Midbrain (tissue), 1 donor: ENCODE results near the gene GPRC5C.

ENCODE experiments used
- DNase-seq: peaks from one replicate; lab custom pipeline; 2025; lab: John Stamatoyannopoulos, UW

The GPRC5C gene

GRCh38 chr17:74452033-74452840, 20.3 kb downstream of the GPRC5C start:
- DNase-seq, result no peak

DNA sequence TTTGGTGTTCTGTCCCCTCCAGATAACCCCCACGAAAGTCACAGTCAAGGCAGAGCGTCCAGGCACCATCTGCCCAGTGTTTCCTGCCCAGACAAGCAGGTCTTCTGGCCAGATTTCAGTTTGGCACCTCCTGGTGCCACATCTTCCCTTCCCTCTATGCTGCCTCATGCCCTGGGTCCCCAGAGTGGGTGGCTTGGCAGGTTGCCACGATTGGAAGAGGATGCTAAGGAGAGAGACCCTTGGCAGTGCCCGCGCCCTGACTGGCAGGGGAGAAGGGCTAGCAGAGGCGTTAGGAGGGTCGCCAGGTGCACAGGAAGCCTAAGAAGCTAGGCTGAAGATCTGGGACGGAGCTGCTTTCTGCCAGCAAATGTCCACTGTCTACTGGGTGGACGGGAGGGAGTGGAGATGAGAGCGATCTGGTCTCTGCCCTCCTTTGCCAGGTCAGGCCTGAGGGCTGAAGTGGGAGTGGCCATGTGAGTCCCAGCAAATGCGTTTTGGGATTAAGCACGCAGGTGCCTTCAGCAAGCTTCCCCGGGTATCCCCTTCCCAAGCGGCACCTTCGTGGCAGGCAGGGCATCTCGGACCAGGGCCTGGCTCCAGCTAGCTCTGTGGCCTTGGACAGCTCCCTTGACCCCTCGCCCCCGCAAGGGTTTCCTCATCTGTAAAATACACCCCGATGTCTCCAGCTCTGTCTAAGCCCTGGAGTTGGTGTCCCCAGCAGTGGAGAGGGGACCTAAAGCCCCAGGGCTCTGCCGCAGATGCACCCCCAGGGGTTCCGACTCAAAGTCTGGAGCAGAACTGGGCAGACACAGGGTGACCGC, 21.2 kb downstream of the GPRC5C start:
- no peak for DNase-seq

- peak; percentile 88 for DNase-seq
These were observed 21.8 kb downstream of the GPRC5C start for GRCh38 chr17:74453665-74454196.

- DNase-seq, result no peak
These were observed 22.5 kb downstream of the GPRC5C start for GRCh38 chr17:74454197-74455024.

- no peak for DNase-seq
These were observed 23.2 kb downstream of the GPRC5C start for GRCh38 chr17:74455025-74455545.

DNA sequence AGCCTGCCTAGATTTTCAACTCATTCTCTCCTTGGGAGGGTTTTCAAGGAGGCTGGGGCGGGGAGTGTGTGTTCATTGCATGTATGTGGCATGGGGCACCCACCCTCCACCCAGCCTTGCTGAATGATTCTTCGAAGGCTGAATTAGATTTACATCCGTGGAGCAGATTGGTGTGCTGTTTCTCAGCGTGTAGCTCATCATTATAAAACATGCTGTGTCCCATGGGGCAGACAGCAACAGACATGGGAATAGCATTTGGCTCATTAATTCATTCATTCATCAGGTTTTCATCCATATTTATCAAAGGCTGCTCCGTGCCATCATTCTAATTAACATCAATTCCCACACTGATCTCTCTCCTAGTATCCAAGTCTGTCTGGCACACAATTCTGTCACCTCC, 23.9 kb downstream of the GPRC5C start:
- no peak for DNase-seq

GRCh38 chr17:74457146-74457819, 25.4 kb downstream of the GPRC5C start:
- peak; percentile 86 for DNase-seq

DNA sequence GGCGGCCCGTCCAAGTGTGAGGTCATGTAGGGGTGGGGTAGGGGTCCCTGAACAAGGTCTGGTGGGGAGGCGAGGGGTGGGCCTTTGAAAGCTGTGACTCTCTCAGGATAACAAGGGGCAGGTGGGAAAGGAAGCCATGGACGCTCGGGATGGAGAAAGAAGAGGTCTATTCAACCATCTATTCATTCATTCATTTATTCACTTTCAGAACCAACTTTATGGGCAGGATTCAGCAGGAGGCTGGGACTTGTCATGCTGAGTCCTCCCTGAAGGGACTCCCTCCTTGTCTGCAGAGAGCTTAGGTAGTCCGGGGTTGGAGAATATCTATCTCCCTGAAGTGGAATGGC, 25.9 kb downstream of the GPRC5C start:
- DNase-seq, result no peak

DNA sequence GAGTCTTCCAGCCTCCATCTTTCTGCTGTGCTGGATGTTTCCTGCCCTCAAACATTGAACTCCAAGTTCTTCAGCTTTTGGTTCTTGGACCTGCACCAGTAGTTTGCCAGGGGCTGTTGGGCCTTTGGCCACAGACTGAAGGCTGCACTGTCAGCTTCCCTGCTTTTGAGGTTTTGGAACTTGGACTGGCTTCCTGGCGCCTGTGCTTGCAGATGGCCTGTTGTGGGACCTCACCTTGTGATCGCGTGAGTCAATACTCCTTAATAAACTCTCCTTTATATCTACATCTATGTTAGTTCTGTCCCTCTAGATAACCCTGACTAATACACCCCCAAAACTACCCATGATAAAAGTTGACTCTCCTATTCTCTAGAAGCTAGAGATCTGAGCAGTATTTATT, 26.9 kb downstream of the GPRC5C start:
- DNase-seq, result no peak

DNA sequence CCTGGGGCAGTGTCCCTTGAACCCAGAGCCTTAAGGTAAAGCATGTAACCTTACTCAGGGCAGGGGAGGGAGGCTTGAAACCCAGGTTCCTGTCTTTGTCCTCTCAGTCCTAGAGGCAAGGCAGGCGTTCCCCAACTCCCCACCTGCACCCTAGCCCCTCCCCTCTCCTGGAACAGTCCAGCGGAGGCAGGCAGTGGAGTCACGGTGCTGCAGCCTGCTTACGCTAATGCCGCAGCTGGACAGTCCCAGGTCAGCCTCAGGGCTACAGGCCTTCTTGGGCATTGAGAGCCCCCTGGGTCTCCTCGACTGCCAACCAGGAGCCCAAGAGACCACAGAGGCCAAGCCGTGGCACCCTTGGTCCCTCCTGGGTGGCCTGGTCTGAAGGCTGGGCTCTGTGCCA, 27.7 kb downstream of the GPRC5C start:
- no peak for DNase-seq

DNA sequence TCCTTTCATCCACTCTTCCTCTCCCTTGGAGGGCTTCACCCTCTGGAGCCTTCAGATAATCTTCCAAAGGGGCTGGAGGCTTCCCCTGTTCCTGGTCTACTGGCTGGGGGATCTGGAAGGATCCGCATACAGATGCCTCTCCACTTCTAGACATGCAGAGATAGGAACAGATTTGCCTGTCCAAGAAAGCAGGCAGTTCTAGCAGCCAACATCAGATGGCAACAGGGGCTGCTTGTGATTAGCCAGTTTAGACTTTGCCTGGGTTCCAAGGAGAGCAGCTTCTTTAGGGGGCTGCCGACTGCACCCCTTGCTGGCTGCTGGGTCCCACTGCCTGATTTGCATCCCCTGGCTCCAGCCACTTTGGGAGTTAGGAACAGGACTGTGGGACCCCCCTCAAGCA, 28.4 kb downstream of the GPRC5C start:
- no peak for DNase-seq

GRCh38 chr17:74460996-74461395, 29.1 kb downstream of the GPRC5C start:
- no peak for DNase-seq

GRCh38 chr17:74461611-74462010, 29.7 kb downstream of the GPRC5C start:
- no peak for DNase-seq

- no peak for DNase-seq
These were observed 33.0 kb downstream of the GPRC5C start for GRCh38 chr17:74464730-74465377.

DNA sequence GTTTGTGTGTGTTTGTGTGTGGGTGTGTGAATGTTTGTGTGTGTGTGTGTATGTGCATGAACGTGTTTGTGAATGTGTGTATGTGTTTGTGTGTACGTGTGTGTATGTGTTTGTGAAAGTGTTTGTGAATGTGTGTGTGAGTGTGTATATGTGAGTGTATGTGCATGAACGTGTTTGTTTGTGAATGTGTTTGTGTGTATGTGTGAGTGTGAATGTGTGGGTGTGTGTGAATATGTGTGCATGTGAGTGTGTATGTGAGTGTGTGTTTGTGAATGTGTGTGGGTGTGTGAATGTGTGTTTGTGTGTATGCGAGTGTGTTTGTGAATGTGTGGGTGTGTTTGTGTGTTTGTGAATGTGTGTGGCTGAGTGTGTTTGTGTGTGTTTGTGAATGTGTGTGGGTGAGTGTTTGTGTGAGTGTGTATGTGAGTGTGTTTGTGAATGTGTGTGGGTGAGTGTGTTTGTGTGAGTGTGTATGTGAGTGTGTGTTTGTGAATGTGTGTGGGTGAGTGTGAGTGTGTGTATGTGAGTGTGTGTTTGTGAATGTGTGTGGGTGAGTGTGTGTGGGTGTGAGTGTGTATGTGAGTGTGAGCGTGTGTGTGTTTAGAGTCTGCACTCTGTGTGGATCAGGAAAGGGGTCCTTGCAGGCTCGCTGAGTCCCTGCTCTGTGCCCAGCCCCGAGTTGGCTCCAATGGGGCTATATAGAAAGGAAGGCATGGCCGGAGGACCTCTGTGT, 33.7 kb downstream of the GPRC5C start:
- DNase-seq, result no peak

DNA sequence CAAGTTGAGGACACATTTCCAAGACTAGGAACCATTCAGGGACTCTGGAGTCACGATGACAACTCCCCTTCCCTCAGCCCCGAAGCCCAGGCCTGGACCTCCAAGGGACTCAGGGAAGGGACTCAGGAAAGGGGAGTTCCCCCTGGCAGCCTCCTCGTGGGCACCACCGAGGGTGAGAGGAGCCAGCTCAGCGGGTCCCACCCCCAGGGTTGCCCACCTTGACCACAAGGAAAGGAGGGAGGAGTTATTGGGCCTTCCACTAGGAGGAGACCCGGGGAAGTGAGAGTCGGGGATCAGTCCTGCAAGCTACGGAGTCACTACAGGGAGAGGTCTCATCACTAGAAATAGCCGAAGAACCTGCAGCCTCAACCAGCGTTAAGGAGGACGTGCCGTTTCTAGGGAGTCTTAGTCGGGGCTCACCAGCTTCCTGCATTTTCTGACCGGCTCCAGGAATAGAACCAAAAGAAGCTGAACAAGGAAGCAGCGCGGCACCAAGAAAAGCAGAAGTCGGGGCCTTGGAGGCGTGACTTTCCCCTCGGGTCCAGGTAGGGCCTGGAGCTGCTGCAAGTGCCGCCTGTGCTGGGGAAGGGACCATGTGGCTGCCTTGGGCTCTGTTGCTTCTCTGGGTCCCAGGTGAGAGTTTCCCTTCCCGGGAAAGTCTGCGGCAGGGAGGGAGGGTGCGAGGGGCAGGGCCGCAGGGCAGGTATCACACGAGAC, 34.4 kb downstream of the GPRC5C start, which contains the start of gene CD300A:
TSS of gene CD300A (plus strand) at position 524 of the 717 bp plus-strand sequence. CDS start at position 594, 70 bp downstream.
- peak; percentile 29 for DNase-seq

DNA sequence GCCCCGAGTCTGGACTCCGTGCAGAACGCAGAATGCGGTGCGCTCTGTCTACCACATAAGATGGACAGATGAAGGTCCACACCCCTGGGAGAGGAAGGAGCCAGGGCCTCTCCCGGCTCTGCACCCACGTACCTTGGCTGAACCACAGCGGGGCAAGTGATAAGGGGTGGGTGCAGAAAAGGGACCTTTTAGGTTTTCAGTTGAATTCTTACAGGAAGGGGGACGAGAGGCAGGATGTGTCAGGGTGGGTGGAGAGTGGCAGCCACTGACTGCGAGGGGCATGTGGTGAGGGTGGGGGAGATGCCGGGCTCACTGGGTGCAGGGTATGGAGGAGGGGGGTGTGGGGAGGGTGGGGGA, 34.9 kb downstream of the GPRC5C start:
- DNase-seq, result no peak

DNA sequence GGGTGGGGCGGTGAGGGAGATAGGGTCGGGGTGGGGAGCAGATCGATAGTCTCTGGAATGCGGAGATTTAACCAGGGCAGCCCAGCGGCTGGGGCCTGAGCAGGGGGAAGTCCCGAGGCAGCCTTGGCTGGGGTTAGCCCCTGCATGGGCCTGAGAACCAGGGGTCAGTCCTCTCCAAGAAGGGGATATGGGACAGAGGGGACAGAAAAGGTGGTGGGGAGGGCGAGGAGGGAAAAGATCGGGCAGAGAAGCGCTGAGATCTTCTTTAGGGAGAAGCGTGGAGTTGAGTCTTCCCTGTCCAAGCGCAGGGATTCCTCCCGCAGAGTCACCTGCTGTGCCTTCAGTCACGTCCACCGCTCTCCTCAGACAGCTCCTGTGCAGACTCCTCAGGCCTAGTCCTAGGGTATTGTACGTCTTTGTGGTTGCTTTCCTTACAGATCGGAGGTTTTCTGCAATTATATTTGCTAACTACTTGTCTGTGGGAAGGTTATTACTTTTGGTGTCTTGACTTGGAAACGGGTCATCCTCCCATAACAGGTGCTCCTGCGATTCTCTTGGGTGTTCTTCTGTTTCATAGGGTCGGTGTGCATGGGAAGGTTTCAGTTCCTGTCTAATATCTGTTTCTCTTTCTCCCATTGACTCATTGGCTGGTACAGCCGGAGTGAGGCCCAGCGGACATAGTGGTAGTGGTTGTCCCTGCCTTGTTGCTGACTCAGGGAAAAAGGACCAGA, 35.5 kb downstream of the GPRC5C start:
- DNase-seq, result peak; percentile 7

GRCh38 chr17:74471341-74471740, 39.5 kb downstream of the GPRC5C start:
- DNase-seq, result no peak
